Fibroblast of lung (primary cell): ENCODE data around the gene EXOC2.

ENCODE experiments used
- CTCF ChIP-seq, 2 donors: IDR thresholded peaks in 1 of 2; conservative IDR thresholded peaks in 1 of 2; 1 replicate in 1 of 2; 2 replicates in 1 of 2; pipeline ENCODE4 v1.5.1; 2011 to 2012; ENCODE audit warnings: low read length in 2 of 2, control low read depth in 1 of 2, inconsistent platforms in 1 of 2, low read depth in 1 of 2, mild to moderate bottlenecking in 1 of 2
- EZH2 ChIP-seq: IDR thresholded peaks from 2 replicates; pipeline ENCODE4 v1.5.1; 2012; ENCODE audit warnings: low read length, control low read depth, mild to moderate bottlenecking; ENCODE audit errors: missing control alignments

GRCh38 chr6:467111-467510 is 225.8 kb downstream of the EXOC2 start:
- TF ChIP-seq CTCF (conservative IDR thresholded peaks at IDR 0.05 in 1 of 2, IDR thresholded peaks at IDR 0.05 in 1 of 2; ENCODE audit: low read depth in 1 of 2, low read length in 2 of 2) (no peak), EZH2 (no peak)
